NCI-H748 (cell line): Measurements from ENCODE around the gene GRIA1.
A peak's percentile ranks its signal among the peaks of the same experiment; 100 is the strongest.
"Not testable (repeated sequence)": the region's sequence is repeated elsewhere in the genome, so short reads cannot be mapped to it uniquely, and the experiment has no call there.

Experiments used
- DNase-seq: peaks from one replicate; lab custom pipeline; 2025; ENCODE audit not compliant: unreplicated experiment; lab: John Stamatoyannopoulos, UW

Gene GRIA1

DNA sequence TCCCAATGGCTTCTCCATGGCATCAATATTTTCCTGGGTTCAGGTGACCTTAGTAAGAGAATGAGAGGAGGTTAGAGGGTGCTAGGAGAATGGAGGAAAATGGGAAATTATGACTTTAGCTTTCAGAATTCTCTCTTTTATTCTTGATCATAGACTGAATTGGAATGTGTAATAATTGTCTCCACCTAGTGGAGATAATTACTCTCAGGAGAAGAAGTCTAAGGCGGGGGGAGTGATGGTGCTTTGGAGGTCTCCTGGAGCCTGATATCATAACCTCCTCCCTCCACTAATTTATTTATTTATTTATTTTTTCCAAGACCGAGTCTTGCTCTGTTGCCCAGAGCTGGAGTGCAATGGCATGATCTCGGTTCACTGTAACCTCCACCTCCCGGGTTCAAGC, 221.3 kb downstream of the GRIA1 start:
- no peak for DNase-seq

DNA sequence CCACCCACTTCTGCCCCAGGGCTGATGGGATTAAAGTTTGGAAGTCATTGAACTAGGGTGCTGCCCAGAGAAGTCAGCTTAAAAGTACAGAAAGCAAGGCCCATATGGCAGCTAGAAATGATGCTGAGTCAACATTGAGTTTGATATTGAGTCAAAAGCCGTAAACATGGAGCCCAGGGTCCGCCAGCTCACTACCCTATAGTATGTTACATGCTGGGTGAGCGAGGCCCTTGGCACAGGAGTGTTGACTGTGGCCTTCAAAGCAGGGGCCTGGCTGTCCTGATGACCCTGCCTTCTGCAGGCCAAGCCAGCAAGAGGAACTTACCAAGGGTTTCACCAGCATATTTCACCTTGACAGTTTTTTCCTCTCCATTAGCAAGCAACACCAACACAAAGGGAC, 222.5 kb downstream of the GRIA1 start:
- no peak for DNase-seq

DNA sequence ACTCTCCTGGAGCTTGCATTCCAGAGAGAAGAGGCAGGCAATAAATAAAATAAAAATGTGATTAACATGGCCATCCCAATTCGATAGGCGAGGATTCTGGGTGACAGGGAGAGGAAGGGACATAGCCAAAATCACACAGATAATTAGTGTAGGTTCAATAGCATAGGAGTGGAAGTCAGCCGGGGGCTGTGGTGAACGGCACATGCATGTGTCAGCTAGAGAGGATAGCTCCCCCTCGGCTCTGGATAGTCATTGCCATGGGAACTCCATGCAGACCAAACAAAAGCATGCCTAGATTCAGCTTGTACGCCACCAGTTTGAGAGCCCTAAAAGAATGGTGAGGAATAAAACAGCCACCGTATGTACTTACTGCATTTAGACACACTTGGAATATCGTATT, 223.5 kb downstream of the GRIA1 start:
- DNase-seq: peak; percentile 8

DNA sequence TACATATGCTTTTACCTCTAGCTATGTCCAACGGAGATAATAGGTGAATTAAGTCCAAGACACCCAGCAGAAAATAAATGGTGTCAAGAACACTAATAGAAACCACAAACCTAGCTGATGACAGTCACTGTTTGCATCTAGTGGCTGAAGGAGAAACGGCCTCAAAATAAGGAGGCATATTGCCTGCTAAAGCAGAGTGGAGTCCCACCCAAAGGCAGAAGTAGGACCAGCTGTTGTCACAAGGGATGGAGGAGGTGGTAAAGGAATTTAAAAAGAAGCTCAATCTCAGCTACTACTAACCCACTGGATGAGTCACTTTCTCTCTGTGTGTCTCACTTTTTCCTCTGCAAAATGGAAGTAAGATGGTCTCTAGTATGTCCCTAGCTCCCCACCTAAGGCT, 224.3 kb downstream of the GRIA1 start:
- no peak for DNase-seq

DNA sequence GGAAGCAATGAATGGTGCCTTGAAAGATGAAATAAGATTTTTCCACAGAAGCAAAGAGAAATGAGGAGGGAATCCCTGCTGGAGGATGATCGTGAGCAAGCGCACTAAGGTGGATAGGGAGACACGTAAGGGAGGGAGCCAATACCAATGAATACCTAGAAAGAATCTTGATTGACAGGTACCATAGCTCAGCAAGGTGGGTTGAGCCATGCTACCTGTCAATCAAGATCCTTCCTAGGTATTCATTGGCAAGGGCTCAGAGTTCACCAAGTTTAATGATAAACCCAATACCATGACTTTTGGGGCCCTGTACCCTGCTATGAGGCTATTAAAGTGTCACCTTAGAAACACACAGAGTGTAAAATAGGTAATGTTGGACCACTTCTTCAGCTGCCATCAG, 226.8 kb downstream of the GRIA1 start:
- no peak for DNase-seq

DNA sequence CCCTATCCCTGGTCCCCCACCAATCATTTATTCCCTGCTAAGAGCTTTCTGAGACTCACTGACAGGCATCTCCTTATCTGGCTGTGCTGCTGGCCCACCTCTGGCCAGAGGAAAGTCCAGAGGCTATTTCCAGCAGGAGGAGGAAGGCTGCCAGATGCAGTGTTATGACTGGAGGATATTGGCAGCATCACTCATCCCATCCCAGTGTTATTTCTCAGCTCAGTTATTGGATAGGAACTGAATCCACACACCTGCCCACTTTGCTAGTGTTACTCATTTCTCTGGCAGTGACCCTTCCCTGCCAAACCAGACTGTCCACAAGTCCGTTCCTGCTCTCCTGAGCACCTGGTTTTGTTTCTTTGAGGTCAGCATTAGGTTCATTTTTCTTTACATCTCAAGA, 228.2 kb downstream of the GRIA1 start:
- no peak for DNase-seq

DNA sequence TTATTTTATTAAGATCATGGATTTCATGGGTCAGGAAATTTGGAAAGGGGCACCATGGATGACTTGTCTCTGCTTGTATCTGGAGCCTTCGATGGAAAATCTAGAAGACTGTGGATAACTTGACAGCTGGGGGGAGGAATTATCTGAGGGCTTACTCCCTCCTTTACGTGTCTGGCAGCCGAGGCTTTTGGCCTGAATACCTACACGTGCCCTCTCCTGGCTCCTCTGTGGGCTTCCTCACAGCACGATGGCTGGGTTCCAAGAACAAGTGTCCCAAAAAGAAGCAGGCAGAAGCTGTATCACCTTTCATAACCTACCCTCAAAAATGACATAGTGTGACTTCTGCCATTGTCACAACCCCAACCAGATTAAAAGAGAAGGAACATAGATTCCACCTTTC, 228.9 kb downstream of the GRIA1 start:
- DNase-seq: no peak

DNA sequence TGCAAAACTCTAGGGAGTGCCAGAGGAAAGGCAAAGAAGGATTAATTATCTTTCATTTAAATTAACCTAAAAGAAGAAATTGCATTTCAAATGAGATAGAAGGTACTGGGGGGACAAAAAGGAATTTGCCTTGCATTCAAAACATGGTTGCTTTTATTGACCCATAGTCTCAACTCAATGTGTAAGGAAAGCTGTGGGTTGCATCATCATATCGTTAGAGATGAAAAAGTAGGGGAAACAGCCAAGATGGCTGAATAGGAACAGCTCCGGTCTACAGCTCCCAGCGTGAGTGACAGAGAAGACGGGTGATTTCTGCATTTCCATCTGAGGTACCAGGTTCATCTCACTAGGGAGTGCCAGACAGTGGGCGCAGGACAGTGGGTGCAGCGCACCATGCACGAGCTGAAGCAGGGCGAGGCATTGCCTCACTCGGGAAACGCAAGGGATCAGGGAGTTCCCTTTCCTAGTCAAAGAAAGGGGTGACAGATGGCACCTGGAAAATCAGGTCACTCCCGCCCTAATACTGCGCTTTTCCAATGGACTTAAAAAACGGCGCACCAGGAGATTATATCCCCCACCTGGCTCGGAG, 232.6 kb downstream of the GRIA1 start:
- DNase-seq: not testable (repeated sequence)

DNA sequence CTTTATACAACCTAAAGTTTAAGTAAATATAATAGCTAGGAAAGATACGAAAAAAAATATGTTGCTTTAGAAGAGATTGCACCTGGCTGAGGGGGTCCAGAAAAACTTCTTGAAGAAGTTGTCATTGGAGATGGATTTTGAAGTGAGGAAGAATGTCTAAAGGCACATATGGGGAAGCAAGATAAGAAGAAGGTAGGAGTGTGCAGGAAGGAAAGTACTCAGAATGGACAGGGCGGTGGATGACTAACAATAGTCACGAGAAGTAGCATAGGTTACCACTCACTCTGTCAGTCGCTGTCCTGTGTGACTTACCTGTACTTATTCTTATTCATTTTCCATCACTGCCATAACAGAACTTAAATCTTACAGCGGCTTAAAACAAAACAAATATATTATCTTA, 251.6 kb downstream of the GRIA1 start:
- DNase-seq: no peak

DNA sequence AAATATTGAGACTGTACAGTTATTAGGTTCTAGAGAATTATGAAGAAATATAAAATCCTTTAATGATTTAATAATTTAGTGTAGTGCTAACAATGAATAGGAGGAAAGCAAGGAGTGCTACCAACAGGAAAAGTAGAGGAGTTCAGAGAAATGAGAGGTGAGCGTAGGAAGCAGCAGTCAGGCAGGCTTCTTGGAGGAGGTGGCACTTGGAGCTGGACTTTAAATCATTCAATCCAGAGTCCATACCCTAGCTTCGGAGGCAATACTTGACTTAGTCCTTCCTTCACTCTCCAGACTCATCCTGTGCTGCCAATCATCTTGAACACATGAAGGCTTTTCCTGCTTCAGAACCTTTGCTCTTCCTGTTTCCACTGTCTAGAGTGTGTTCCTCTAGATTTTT, 254.3 kb downstream of the GRIA1 start:
- no peak for DNase-seq

DNA sequence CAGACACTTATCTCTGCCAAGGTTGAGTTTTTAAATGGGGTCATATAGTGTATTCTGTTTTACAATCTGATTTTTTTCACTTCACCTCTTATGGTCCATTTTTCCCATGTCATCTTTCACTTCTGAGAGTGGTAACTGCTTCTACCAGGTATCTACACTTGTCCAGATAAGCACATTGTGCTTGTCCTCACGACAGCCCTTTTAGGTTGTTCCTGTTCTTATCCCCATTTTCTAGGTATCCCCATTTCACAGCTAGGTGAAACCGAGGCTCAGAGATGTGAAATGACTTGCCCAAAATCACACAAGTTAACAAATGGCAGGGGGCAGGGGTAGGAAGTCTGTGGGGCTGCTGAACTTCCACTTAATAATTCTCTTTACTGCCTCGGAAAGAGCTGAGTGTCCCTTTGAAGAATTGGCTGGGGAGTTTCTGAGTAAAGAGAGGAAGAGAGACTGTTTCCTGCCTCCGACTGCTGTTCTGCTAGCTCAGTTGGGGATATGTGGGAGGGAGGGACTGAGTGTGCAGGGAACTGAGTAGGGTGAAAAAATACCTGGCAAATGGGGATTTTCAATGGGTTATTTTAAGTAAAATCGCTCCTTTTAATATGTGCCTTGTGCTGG, 255.4 kb downstream of the GRIA1 start:
- DNase-seq: no peak

DNA sequence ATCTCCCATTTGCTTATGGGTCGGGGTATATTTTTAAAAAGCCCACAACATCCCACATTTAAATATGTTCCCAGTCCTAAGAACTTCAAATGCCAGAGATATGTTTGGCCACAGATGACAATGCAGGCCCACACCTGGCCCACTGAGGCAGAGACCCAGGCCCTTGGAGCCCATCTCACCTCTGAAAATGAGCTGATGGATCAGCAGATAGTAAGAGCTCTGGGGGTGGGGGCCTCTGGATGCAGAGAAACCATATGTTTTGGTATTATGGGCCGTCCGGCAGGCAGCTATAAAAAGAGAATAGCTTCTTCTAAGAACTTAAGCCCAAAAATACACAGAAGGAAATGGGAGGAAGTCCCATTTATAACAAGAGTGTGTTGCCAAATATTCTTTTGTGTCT, 256.0 kb downstream of the GRIA1 start:
- no peak for DNase-seq

DNA sequence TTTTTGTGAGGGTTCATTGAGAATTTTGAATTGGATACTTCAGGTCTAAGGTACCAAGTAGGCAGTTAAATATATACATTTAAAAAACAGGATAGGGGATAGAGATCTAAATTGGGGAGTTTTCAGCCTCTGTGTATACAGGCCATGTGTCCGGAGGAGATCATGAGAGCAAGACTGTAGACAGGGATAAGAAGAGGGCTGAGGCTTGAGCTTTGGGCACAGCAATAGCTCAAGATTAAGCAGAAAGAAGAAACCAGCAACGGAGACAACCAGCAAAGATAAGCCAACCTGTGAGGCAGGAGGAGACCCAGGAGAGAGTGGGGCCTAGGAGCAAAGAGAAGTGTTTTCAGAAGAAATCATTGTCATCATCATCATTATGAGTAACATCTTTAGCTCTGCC, 258.4 kb downstream of the GRIA1 start:
- DNase-seq: no peak

DNA sequence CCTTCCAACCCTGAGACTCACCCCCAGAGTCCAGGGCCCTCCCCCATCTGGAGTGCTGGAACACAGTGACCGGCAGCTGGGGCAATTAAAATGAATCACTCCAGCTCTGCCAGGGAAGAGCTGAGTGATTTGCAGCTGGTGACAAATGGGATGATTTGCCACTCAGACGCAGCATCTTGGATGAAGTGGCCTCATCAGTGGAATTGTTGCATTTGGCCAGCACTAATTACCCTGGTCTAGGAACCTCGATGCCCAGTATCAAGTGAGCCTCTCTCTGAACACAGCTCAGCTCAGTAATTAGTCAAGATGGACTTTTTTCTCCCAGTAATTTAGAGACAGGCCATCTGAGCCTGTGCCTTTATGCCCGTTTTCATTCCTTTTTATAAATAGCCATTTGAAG, 259.5 kb downstream of the GRIA1 start:
- peak; percentile 88 for DNase-seq

DNA sequence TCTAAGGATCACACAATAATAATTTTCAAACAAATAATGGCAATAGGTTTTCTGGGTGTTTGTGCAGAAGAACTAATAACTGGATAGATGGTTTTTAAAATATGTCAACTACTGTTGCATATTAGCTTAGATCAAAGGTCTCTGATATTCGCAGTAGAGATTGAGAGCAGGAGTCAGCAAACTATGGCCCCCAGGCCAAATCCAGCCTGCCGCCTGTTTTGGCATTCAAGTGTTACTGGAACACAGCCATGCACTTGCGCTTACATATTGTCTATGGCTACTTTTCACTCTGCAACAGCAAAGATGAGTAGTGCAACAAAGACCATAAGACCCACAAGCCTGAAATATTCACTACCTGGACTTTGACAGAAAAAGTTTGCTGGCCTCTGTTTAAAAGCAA, 260.8 kb downstream of the GRIA1 start:
- no peak for DNase-seq

DNA sequence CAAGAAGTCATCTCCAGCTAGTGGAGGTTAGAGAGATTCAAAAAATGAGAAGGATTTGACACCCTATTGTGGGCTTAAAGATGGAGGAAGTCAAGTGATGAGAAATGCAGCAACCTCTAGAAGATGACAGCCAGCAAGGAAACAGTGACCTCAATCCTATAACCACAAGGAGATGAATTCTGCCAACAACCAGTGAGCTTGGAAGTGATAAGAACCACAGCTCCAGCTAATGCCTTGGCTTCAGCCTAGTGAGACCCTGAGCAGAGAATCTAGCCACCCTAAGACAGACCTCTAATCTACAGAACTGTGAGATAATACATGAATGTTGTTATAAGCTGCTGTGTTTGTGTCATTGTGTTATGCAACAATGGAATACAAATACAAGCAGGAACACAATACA, 262.4 kb downstream of the GRIA1 start:
- DNase-seq: no peak

DNA sequence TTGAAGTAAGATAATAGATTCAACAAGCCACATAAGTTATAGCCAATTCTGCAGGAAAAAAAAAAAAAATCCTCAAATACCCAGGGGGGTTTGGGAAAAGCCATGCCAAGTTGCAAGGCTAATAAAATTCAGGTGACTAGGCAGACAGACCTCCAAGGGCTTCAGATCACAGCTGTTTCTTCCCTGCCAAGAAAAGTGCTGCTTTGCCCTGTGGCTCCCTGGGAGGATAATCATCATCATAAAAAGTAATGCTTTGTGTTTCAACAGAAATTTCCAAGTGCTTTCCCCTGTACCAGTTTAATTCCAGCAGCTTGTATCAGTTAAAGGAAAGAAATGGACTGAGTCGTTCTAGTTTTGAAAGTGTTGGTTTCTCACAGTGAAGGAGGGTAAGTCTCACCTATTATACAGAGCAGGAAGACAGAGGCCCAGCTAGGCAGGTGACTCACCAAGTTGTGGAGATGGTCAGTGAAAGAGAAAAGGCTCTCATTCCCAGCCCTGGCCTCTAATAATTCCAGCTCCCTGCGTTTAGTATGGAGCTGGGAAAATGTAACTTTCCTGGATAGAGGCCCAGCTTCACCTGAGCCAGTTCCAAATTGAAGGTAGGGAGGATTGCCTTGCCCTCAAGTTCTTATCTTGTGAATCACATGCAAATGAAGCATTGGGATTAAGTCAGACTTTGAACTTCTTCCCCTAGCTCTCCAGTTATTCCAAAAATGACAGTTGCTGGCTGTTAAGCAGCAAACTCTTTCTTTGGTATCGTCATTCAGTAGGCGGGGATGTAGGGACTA, 263.4 kb downstream of the GRIA1 start:
- peak; percentile 5 for DNase-seq

DNA sequence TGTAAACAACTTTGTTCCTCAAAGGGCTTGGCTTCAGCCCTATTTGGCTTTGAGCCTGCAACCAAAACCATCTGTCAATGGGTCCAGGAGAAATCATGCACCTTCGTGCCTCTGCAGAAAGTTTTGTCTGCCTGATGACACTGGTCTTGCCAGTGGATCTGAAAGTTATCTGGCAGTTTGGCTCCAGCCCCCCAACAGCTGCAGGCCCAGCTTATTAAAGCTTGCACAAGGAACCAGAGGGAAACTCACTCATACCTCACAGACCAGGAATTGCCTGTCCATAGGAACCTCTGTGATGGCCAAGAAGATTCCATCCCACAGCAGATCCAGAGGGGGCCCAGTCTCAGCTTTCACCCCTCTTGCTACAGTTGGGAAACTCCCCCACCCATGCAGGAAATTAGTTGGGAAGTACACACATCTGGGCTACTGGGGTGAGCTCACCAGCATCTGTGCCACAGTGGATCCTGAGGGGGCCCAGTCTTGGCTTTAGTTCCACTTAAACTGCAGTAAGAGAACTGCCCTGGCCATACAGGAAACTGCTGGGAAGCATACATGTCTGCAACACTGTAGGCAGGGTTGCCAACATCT, 265.5 kb downstream of the GRIA1 start:
- DNase-seq: no peak

DNA sequence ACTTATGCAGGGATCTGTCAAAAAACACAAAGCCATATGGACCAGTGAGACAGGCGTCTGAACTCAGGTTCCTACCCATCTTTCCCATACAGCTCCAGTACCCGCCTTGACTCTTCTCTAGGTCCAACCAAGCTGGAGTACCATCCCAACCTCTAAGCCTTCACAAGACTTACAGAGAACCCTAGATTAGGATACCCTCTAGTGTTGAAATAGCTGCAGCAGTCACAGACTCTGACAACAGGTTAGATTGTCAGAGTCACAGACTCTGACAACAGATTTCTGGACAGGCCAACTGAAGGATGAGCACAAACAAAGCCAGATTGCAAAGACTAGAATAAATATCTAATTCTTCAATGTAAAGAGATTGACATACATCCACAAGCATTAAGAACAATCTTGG, 266.1 kb downstream of the GRIA1 start:
- DNase-seq: no peak

DNA sequence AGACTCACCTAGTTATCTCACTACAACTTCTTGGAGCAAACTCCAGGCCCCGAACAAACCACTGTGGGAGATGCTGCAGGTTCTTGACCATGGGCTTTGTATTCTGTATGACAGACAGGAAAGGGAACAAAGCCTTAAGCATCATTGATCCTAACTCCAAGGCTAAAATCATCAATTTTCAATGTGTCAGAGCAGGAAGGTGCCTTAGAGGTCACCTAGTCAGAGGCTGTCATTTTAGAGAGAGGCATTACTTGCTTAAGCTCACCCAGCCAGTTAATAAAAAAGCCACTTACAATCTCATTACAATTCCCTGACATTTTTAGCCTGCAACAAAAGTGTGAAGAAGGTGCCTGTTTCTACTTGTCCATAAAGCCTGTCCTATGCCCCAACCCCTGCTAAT, 275.5 kb downstream of the GRIA1 start:
- no peak for DNase-seq

DNA sequence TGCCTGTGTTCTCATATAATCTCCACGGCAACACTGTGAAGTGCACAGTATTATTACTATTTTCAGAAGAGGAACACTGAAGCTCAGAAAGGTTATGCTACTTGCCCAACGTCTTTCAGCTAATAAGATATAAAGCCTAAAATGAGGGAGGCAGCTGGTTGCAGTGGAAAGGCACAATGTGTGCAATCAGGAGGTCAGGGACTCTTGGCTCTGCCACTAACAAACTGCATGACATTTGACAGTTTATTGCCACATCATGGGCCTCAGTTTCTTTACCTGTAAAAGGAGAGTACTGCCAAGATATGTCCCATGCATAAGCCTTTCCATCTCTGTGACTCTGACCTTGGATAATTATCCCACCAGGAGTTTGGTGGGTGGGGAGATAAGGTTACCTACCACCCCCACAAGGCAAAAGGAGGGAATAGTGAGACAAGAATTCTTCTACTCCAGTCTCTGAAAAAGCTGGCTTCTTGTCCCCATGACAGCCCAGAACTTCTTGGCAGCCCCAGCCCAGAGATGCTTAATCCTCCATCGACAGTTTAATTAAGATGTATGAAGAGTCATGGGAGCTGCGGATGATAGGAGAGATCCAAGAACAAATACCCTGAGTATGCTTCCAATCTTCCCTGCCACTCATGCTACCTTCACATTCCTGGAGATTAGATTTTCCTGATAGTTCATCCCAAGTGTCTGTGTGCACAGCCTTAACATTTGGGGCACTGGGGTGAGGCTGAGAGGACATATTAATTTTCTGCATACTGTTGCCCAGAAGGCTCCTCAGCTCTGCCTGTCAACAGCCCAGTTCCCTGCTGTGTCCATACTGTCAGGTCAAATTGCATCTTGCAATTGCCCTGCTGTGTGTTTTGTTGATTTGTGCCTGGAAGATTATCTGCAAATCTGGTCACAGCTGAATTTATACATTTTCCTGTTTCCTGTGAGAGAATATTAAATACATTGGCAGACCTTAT, 277.0 kb downstream of the GRIA1 start:
- DNase-seq: peak; percentile 2
